HepG2 (cell line): ENCODE measurements around the gene TCF12. TPM values are rescaled to one million over a fixed set of nuclear protein-coding genes. Genes with fewer than 3 reads are reported as not detected.

Experiments
- ATAC-seq: fragments of 200-7000 bp; cut with Tn5 transposase; 3 replicates; pipeline ENCODE4 v1.9.1; 2020; ENCODE audit warnings: mild to moderate bottlenecking, moderate library complexity
- BruUV-seq: library from RNA; stranded (reverse); fragments of 400-500 nt; replicated peaks from 2 replicates; lab custom pipeline; 2021; lab: Mats Ljungman, UMichigan
- CTCF ChIA-PET: fragments of 300-600 bp; formaldehyde crosslinking; extraction: SDS; loops from one replicate; lab custom pipeline; 2021; ENCODE audit warnings: low total read pairs, inconsistent platforms, low intra/inter-chr PET ratio; lab: Yijun Ruan, JAX
- POLR2A ChIA-PET: fragments of 350-600 bp; sonication (Branson Sonifier 250); formaldehyde crosslinking; loops from one replicate; lab custom pipeline; 2020; ENCODE audit warnings: antibody characterized with exemption, inconsistent platforms; lab: Yijun Ruan, JAX
- DNase-seq: peaks from one replicate; pipeline ENCODE4 v3.0.0-alpha.2; 2015; ENCODE audit warnings: low spot score
- FAIRE-seq: peaks from 3 replicates; lab custom pipeline; 2011; peaks lifted over from hg19 to GRCh38; lab: Jason Lieb, UNC
- H2AFZ ChIP-seq: one replicate; pipeline ENCODE4 v1.6.1; 2011; ENCODE audit warnings: low read length, inconsistent platforms
- H3K27ac ChIP-seq: fragments of 300-600 bp; 3 replicates; pipeline ENCODE4 v1.8.0; 2011; ENCODE audit warnings: mixed run types, mild to moderate bottlenecking, mixed read lengths, low read length, inconsistent platforms; ENCODE audit not compliant: insufficient read depth; ENCODE audit errors: extremely low read length
- H3K27me3 ChIP-seq, 2 experiments: fragments of 200-600 bp in 1 of 2; 2 replicates in 1 of 2; 3 replicates in 1 of 2; pipeline versions ENCODE4 v1.6.0 to v1.8.0; 2011; ENCODE audit warnings: low read length in 2 of 2, mild to moderate bottlenecking in 2 of 2, moderate library complexity in 2 of 2, inconsistent platforms in 1 of 2; ENCODE audit not compliant: insufficient read depth in 2 of 2, control insufficient read depth in 1 of 2
- H3K36me3 ChIP-seq, 2 experiments: fragments of 200-600 bp in 1 of 2; replicated peaks in 1 of 2; 2 replicates in 1 of 2; 3 replicates in 1 of 2; pipeline versions ENCODE4 v1.5.1 to v1.8.0; 2011; ENCODE audit warnings: low read length in 2 of 2, inconsistent platforms in 1 of 2; ENCODE audit not compliant: insufficient read depth in 2 of 2, control insufficient read depth in 1 of 2
- H3K4me1 ChIP-seq: 2 replicates; pipeline ENCODE4 v1.5.1; 2012; ENCODE audit warnings: low read length, inconsistent platforms; ENCODE audit not compliant: insufficient read depth
- H3K4me2 ChIP-seq: 2 replicates; pipeline ENCODE4 v1.6.0; 2011; ENCODE audit warnings: low read depth, low read length, inconsistent platforms
- H3K4me3 ChIP-seq, 3 experiments: fragments of 200-600 bp in 1 of 3; sonication (generic), shearing (Covaris generic) in 1 of 3; replicated peaks in 1 of 3; 2 replicates each; pipeline ENCODE4 v1.5.1; 2011 to 2016; ENCODE audit warnings: low read length in 3 of 3, inconsistent platforms in 2 of 3, low read depth in 2 of 3, mild to moderate bottlenecking in 2 of 3, control low read depth in 1 of 3, mixed read lengths in 1 of 3; ENCODE audit not compliant: insufficient read depth in 1 of 3
- H3K79me2 ChIP-seq: one replicate; pipeline ENCODE4 v1.6.1; 2011; ENCODE audit warnings: low read length, inconsistent platforms; ENCODE audit not compliant: insufficient read depth
- H3K9ac ChIP-seq: 2 replicates; pipeline ENCODE4 v1.6.0; 2011; ENCODE audit warnings: mild to moderate bottlenecking, low read depth, low read length, inconsistent platforms; ENCODE audit not compliant: insufficient read depth
- H3K9me3 ChIP-seq: 2 replicates; pipeline ENCODE4 v1.5.1; 2012; ENCODE audit warnings: mild to moderate bottlenecking, low read length
- H4K20me1 ChIP-seq: 2 replicates; pipeline ENCODE4 v1.6.0; 2011; ENCODE audit warnings: inconsistent platforms, mild to moderate bottlenecking, low read length, moderate library complexity; ENCODE audit not compliant: insufficient read depth
- WGBS: methylation state at CpG from one replicate; pipeline ENCODE4 v1.1.6; 2017; ENCODE audit warnings: low lambda C conversion rate; 5-methylcytosine and 5-hydroxymethylcytosine counted together
- in situ Hi-C: cut with HindIII; loops from 2 replicates; pipeline ENCODE4 v1.10.0; 2017; ENCODE audit warnings: low pct_unique_long_range_greater_than_20kb; ENCODE audit not compliant: extremely low pct_ligation_motif_present
- intact Hi-C: fragments of 100-400 bp; cut with micrococcal nuclease; formaldehyde crosslinking; loops from one replicate; pipeline ENCODE4 v1.10.0; 2022; ENCODE audit not compliant: unreplicated experiment
- polyA plus RNA-seq, 8 experiments: library from polyadenylated mRNA; depleted of rRNA in 3 of 8; stranded (reverse) in 7 of 8; unstranded in 1 of 8; fragments of >200 nt; fragmentation: Illumina TruSeq in 4 of 8; extraction: Trizol in 4 of 8; gene quantifications; 2 replicates each; pipeline versions ENCODE4 v1.2.1 to v1.2.3, GENCODE V29; 2011 to 2016; ENCODE audit warnings: low read depth in 4 of 8, missing spikeins in 1 of 8, mixed read lengths in 1 of 8; ENCODE audit not compliant: insufficient read depth in 1 of 8
- total RNA-seq, 5 experiments: library from RNA; depleted of rRNA; stranded (reverse); fragments of >200 nt; fragmentation: Illumina TruSeq; extraction: Trizol; gene quantifications; 2 replicates each; pipeline ENCODE4 v1.2.3, GENCODE V29; 2016; ENCODE audit warnings: low read depth in 1 of 5
- TF ChIP-seq, protein P1 (sequence below): sonication (generic); formaldehyde crosslinking; IDR thresholded peaks from 2 replicates; pipeline ENCODE4 v1.9.0; 2021; ENCODE audit warnings: missing genetic modification reagents, borderline replicate concordance
- TF ChIP-seq, protein P2 (sequence below): sonication (generic); formaldehyde crosslinking; IDR thresholded peaks from 2 replicates; pipeline ENCODE4 v1.5.0; 2020; ENCODE audit warnings: mild to moderate bottlenecking, missing genetic modification reagents, borderline replicate concordance
- TF ChIP-seq, protein P3 (sequence below): sonication (generic); formaldehyde crosslinking; IDR thresholded peaks from 2 replicates; pipeline ENCODE4 v1.4.0; 2020; ENCODE audit warnings: mild to moderate bottlenecking, missing genetic modification reagents, borderline replicate concordance
- TF ChIP-seq, protein P4 (sequence below): sonication (generic); formaldehyde crosslinking; IDR thresholded peaks from 2 replicates; pipeline ENCODE4 v1.8.1; 2023; ENCODE audit warnings: missing genetic modification reagents, mild to moderate bottlenecking, borderline replicate concordance

The TCF12 gene
- total and polyA plus RNA-seq, 2 of the 13 experiments (the other 11 are each of a cell fraction or from before 2014, with no cell fraction given), result 48.6 to 51.1 TPM

DNA sequence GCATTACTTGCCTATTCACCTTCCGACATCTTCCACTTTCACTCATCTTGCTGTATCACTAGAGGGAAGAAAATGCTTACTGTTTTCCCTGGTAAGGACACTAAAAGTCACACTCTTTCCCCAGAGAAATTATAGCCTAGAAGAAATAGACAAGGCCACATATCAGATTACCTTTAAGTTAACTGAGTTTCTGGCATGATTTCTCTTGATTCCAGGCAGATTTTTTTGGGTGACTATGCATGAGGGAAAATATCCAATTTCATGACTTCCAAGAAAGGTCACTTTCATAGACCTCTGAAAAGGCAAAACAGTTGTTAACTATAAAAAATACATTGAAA lies 30.3 kb downstream of the TCF12 start:
- Histone ChIP-seq H3K27ac (no peak overlapping the region), H3K36me3 (peaks cover 0 to 6% of the 10 kb centered on the region in 2 experiments; a peak in 1 of 5 replicates), H3K27me3 (no peaks in the 10 kb centered on the region), H4K20me1 (no peaks in the 10 kb centered on the region), H3K4me2 (no peak overlapping the region), H3K9me3 (peaks cover 3% of the 10 kb centered on the region; the same call in 1 of the 2 replicates), H2AFZ (no peak overlapping the region), H3K79me2 (peaks cover 95% of the 10 kb centered on the region), H3K4me1 (peaks cover 28% of the 10 kb centered on the region), H3K4me3 (no peak overlapping the region), H3K9ac (no peak overlapping the region)
- in situ Hi-C loops (no loop called here), intact Hi-C loops (no loop called here)
- ATAC-seq, result no peak
- 100% methylated on average over 1 of the region's 1 CpG for WGBS
- POLR2A ChIA-PET, result no interaction called here
- no peak for FAIRE-seq
- DNase-seq, result no peak
- CTCF ChIA-PET, result no interaction called here
- BruUV-seq, result no TSS peak
- TF ChIP-seq, protein P1, sequence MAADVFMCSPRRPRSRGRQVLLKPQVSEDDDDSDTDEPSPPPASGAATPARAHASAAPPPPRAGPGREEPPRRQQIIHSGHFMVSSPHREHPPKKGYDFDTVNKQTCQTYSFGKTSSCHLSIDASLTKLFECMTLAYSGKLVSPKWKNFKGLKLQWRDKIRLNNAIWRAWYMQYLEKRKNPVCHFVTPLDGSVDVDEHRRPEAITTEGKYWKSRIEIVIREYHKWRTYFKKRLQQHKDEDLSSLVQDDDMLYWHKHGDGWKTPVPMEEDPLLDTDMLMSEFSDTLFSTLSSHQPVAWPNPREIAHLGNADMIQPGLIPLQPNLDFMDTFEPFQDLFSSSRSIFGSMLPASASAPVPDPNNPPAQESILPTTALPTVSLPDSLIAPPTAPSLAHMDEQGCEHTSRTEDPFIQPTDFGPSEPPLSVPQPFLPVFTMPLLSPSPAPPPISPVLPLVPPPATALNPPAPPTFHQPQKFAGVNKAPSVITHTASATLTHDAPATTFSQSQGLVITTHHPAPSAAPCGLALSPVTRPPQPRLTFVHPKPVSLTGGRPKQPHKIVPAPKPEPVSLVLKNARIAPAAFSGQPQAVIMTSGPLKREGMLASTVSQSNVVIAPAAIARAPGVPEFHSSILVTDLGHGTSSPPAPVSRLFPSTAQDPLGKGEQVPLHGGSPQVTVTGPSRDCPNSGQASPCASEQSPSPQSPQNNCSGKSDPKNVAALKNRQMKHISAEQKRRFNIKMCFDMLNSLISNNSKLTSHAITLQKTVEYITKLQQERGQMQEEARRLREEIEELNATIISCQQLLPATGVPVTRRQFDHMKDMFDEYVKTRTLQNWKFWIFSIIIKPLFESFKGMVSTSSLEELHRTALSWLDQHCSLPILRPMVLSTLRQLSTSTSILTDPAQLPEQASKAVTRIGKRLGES, result no peak
- TF ChIP-seq, protein P2, sequence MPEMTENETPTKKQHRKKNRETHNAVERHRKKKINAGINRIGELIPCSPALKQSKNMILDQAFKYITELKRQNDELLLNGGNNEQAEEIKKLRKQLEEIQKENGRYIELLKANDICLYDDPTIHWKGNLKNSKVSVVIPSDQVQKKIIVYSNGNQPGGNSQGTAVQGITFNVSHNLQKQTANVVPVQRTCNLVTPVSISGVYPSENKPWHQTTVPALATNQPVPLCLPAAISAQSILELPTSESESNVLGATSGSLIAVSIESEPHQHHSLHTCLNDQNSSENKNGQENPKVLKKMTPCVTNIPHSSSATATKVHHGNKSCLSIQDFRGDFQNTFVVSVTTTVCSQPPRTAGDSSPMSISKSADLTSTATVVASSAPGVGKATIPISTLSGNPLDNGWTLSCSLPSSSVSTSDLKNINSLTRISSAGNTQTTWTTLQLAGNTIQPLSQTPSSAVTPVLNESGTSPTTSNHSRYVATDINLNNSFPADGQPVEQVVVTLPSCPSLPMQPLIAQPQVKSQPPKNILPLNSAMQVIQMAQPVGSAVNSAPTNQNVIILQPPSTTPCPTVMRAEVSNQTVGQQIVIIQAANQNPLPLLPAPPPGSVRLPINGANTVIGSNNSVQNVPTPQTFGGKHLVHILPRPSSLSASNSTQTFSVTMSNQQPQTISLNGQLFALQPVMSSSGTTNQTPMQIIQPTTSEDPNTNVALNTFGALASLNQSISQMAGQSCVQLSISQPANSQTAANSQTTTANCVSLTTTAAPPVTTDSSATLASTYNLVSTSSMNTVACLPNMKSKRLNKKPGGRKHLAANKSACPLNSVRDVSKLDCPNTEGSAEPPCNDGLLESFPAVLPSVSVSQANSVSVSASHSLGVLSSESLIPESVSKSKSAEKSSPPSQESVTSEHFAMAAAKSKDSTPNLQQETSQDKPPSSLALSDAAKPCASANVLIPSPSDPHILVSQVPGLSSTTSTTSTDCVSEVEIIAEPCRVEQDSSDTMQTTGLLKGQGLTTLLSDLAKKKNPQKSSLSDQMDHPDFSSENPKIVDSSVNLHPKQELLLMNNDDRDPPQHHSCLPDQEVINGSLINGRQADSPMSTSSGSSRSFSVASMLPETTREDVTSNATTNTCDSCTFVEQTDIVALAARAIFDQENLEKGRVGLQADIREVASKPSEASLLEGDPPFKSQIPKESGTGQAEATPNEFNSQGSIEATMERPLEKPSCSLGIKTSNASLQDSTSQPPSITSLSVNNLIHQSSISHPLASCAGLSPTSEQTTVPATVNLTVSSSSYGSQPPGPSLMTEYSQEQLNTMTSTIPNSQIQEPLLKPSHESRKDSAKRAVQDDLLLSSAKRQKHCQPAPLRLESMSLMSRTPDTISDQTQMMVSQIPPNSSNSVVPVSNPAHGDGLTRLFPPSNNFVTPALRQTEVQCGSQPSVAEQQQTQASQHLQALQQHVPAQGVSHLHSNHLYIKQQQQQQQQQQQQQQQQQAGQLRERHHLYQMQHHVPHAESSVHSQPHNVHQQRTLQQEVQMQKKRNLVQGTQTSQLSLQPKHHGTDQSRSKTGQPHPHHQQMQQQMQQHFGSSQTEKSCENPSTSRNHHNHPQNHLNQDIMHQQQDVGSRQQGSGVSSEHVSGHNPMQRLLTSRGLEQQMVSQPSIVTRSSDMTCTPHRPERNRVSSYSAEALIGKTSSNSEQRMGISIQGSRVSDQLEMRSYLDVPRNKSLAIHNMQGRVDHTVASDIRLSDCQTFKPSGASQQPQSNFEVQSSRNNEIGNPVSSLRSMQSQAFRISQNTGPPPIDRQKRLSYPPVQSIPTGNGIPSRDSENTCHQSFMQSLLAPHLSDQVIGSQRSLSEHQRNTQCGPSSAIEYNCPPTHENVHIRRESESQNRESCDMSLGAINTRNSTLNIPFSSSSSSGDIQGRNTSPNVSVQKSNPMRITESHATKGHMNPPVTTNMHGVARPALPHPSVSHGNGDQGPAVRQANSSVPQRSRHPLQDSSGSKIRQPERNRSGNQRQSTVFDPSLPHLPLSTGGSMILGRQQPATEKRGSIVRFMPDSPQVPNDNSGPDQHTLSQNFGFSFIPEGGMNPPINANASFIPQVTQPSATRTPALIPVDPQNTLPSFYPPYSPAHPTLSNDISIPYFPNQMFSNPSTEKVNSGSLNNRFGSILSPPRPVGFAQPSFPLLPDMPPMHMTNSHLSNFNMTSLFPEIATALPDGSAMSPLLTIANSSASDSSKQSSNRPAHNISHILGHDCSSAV (CRISPR knock-in tag), result no peak
- TF ChIP-seq, protein P3, sequence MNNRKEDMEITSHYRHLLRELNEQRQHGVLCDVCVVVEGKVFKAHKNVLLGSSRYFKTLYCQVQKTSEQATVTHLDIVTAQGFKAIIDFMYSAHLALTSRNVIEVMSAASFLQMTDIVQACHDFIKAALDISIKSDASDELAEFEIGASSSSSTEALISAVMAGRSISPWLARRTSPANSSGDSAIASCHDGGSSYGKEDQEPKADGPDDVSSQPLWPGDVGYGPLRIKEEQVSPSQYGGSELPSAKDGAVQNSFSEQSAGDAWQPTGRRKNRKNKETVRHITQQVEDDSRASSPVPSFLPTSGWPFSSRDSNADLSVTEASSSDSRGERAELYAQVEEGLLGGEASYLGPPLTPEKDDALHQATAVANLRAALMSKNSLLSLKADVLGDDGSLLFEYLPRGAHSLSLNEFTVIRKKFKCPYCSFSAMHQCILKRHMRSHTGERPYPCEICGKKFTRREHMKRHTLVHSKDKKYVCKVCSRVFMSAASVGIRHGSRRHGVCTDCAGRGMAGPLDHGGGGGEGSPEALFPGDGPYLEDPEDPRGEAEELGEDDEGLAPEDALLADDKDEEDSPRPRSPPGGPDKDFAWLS (CRISPR knock-in tag), result no peak
- TF ChIP-seq, protein P4, sequence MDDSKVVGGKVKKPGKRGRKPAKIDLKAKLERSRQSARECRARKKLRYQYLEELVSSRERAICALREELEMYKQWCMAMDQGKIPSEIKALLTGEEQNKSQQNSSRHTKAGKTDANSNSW (CRISPR knock-in tag), result no peak
